Endothelial cell of umbilical vein (primary cell): Measurements from ENCODE around the gene SCUBE3.

Experiments
- CTCF ChIP-seq, 2 donors: IDR thresholded peaks; 1 replicate in 1 of 2; 2 replicates in 1 of 2; pipeline ENCODE4 v1.5.1; 2011; ENCODE audit warnings: low read length in 2 of 2, mild to moderate bottlenecking in 2 of 2, moderate library complexity in 2 of 2, control low read depth in 1 of 2, inconsistent platforms in 1 of 2, low read depth in 1 of 2; ENCODE audit not compliant: insufficient read depth in 1 of 2; ENCODE audit errors: extremely low read depth in 1 of 2
- EZH2 ChIP-seq: IDR thresholded peaks from 2 replicates; pipeline ENCODE4 v1.6.1; 2012; ENCODE audit warnings: borderline replicate concordance, low read depth, mild to moderate bottlenecking, moderate library complexity, low read length, inconsistent platforms; ENCODE audit not compliant: severe bottlenecking
- JUN ChIP-seq: IDR thresholded peaks from 2 replicates; pipeline ENCODE4 v1.6.1; 2011; ENCODE audit warnings: borderline replicate concordance, low read depth; ENCODE audit not compliant: insufficient read length, insufficient read depth
- MAX ChIP-seq: IDR thresholded peaks from 2 replicates; pipeline ENCODE4 v1.6.1; 2011; ENCODE audit not compliant: insufficient read depth, insufficient read length
- MYC ChIP-seq: IDR thresholded peaks from one replicate; pipeline ENCODE4 v1.6.1; 2011; ENCODE audit warnings: mild to moderate bottlenecking, low read depth, low read length
- POLR2A ChIP-seq: IDR thresholded peaks from 2 replicates; pipeline ENCODE4 v1.6.1; 2012; ENCODE audit warnings: low read depth, mild to moderate bottlenecking, control low read depth, low read length
- POLR2AphosphoS5 ChIP-seq: IDR thresholded peaks from 2 replicates; pipeline ENCODE4 v1.6.1; 2012; ENCODE audit warnings: low read depth, mild to moderate bottlenecking, control low read depth, low read length, moderate library complexity; ENCODE audit not compliant: insufficient read depth

DNA sequence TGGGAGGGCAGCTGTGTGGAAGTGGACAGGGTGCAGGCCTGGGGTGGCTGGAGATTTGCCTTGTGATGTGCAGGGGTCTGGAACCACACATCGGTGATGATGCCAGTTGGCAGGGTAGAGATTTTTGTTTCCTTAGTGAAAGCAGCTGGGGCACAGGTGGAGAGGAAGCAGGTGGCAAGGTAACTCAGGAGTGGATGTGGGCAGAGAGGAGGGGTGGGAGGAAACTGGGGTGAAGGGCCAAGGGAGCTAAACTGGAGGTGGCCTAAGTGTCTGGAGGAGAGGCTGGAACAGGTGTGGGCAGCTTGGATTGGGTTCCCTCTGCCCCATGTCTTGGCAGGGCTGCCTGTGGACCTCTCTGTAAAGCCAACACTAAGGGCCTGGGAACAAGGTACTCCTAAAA lies 4.7 kb upstream of the SCUBE3 start:
- TF ChIP-seq CTCF (IDR thresholded peaks at IDR 0.05; ENCODE audit: extremely low read depth in 1 of 2, insufficient read depth in 1 of 2, low read depth in 1 of 2, low read length in 2 of 2) (no peak), MAX (no peak), MYC (no peak), POLR2A (no peak), POLR2AphosphoS5 (no peak), EZH2 (no peak), JUN (no peak)
